ENCODE data around the gene DNAJC7. TPM values are rescaled to one million over a fixed set of nuclear protein-coding genes. Genes with fewer than 3 reads are reported as not detected.

DNAJC7 gene
- total and polyA plus RNA-seq, 7 donors: 66.3 to 142 (median 86.3) TPM

- DNase-seq (peak in 1 of 2 donors; percentile 46), ATAC-seq (no peak)
- TF ChIP-seq CTCF (IDR thresholded peaks at IDR 0.05): no peak
- peaks cover 22% of the 10 kb centered on the region for H3K4me1 ChIP-seq
- intact Hi-C loops (cut with DNase I): loop anchor here in 1 of 2 donors (5.0 kb wide), 1 partner anchor 36 kb away; no protein-coding TSS in a partner anchor
- H3K27me3 ChIP-seq (ENCODE audit: insufficient read depth in 3 of 3, low read length in 2 of 3): no peaks in the 10 kb centered on the region
- H3K4me3 ChIP-seq: no peak overlapping the region
- no peak overlapping the region for H3K27ac ChIP-seq
- whole genome bisulfite sequencing, 3 donors: 59 to 76% (median 60%) methylated on average over 11 of the region's 11 CpGs
- H3K9me3 ChIP-seq: no peaks in the 10 kb centered on the region
- peaks cover 7 to 87% of the 10 kb centered on the region in 2 donors for H3K36me3 ChIP-seq (ENCODE audit: insufficient read depth in 1 of 2, low read depth in 1 of 2)
These were observed 41.0 kb downstream of the DNAJC7 start for GRCh38 chr17:41976142-41976768.

- H3K27ac ChIP-seq: peak overlapping the region; percentile 80
- ATAC-seq: peak in 1 of 4 donors; percentile 31
- no peaks in the 10 kb centered on the region for H3K9me3 ChIP-seq
- TF ChIP-seq CTCF (IDR thresholded peaks at IDR 0.05): no peak
- peaks cover 4 to 85% of the 10 kb centered on the region in 2 donors for H3K36me3 ChIP-seq (ENCODE audit: insufficient read depth in 1 of 2, low read depth in 1 of 2)
- peaks cover 25% of the 10 kb centered on the region for H3K4me1 ChIP-seq
- peak in 1 of 2 donors; percentile 31 for DNase-seq
- no peak overlapping the region for H3K4me3 ChIP-seq
- intact Hi-C loops (cut with DNase I): loop anchor here in 1 of 2 donors (5.0 kb wide), 1 partner anchor 37 kb away; no protein-coding TSS in a partner anchor
- 64 to 77% (median 64%) methylated on average over 9 of the region's 9 CpGs for WGBS, 3 donors
- H3K27me3 ChIP-seq (ENCODE audit: insufficient read depth in 3 of 3, low read length in 2 of 3): no peaks in the 10 kb centered on the region
These were observed 41.8 kb downstream of the DNAJC7 start for GRCh38 chr17:41975099-41976083.

GRCh38 chr17:41974658-41975057, 42.6 kb downstream of the DNAJC7 start:
- H3K36me3 ChIP-seq (ENCODE audit: insufficient read depth in 1 of 2, low read depth in 1 of 2): peaks cover 4 to 78% of the 10 kb centered on the region in 2 donors
- WGBS, 3 donors: 81 to 86% (median 84%) methylated on average over 5 of the region's 5 CpGs
- no peaks in the 10 kb centered on the region for H3K27me3 ChIP-seq (ENCODE audit: insufficient read depth in 3 of 3, low read length in 2 of 3)
- no peaks in the 10 kb centered on the region for H3K9me3 ChIP-seq
- H3K4me3 ChIP-seq: no peak overlapping the region
- H3K4me1 ChIP-seq: peaks cover 25% of the 10 kb centered on the region
- DNase-seq: peak in 1 of 2 donors; percentile 39
- no peak for TF ChIP-seq CTCF (IDR thresholded peaks at IDR 0.05)
- ATAC-seq: no peak
- H3K27ac ChIP-seq: peak overlapping the region; percentile 80
- intact Hi-C loops (cut with DNase I): loop anchor here in 1 of 2 donors (5.0 kb wide), 1 partner anchor 38 kb away; no protein-coding TSS in a partner anchor

GRCh38 chr17:41974031-41974430, 43.2 kb downstream of the DNAJC7 start:
- peak overlapping the region; percentile 80 for H3K27ac ChIP-seq

More at GRCh38 chr17:41974031-41974430, 43.2 kb downstream of the DNAJC7 start:
- TF ChIP-seq CTCF (IDR thresholded peaks at IDR 0.05): no peak
- ATAC-seq (no peak), DNase-seq (peak in 1 of 2 donors; percentile 48)
- Histone ChIP-seq H3K4me1 (peaks cover 25% of the 10 kb centered on the region), H3K36me3 (ENCODE audit: insufficient read depth in 1 of 2, low read depth in 1 of 2) (peaks cover 4 to 78% of the 10 kb centered on the region in 2 donors), H3K4me3 (no peak overlapping the region), H3K27me3 (ENCODE audit: insufficient read depth in 3 of 3, low read length in 2 of 3) (no peaks in the 10 kb centered on the region), H3K9me3 (no peaks in the 10 kb centered on the region)
- 73 to 80% (median 79%) methylated on average over 6 of the region's 6 CpGs for WGBS, 3 donors
- intact Hi-C loops (cut with DNase I): no loop called here

Measured in psoas muscle (tissue), 8 donors.